ENCODE data around the gene RGS3.

RGS3 gene

DNA sequence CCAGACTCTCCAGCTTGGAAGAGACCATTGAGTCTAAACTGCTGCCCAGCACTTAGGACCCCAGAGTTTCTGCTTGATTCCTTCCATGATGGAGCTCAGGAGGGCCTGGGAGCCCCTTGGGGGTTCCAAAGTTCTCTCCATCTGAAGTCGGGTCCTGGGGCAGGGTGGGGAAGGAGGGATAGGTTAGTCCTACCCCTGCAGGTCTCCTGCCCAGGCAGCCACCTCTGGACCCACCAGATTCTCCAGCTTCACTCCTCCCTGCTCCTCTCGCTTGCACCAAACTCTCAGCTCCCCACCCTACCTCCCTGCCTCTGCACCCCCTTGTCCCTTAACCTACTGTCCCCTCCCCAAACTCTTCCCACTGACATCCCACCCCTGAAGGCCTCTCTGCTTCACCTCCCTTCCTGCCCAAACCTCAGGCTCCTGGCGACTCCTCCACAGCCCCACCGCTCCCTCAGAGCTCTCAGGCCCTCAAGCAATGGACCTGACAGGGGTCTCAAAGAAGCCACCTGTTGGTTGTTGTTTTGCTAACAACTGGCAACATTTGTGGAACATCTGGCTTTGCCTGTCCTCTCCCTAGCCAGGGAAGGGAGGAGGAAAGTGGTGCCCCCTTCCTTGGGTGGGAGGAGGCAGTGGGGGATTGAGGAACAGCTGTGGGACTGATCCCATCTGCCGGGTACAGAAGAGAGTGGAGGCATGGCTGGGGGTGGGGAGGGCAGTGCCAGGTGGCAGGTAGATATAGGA lies 137.5 kb downstream of the RGS3 start:
- DNase-seq (ENCODE audit: low spot score): no peak

GRCh38 chr9:113601656-113602055 lies 138.1 kb downstream of the RGS3 start:
- DNase-seq (ENCODE audit: low spot score): no peak

DNA sequence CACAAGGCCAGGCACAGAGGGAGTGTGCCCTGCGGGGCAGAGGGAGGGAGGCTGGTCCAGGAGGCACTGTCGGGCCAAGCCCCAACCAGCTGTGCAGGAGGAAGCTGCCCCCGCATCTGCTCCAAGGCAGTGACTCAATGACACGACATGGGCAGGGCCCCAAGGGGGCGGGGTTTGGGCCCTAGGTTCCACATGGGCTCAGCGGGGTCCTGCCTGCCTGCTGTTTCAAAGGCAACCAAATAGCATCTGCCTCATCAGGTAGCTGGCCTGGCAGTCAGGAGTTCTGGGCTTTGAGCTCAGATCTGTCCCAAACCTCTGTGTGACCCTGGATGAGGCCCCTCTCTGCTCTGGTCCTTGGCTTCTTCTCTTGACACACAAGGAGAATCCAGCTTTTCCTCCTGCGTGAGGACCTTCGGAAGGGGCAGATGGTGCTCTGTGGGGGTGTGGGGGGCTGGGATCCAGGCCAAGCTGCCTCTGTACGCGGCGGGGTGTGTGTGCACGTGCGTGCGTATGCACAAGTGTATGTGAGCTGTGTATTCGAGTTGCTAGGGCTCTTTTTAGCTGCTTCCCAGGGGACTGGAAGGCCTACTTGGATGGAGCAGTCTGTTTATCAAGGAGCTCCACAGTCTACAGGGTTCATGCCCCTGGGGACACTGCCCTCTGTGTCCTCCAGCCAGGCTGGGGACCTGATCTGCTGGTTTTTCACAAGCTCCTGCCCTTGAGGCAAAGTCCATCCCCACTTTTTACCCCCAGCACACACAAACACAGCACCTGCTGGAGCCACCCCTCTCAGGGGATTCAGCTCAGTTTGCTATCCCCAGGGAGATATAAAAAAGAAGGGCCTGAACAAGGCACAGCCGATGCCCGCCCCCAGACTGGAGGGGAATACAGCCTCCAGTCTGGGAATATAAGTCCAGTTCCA lies 138.9 kb downstream of the RGS3 start:
- DNase-seq (ENCODE audit: low spot score): peak; percentile 70

DNA sequence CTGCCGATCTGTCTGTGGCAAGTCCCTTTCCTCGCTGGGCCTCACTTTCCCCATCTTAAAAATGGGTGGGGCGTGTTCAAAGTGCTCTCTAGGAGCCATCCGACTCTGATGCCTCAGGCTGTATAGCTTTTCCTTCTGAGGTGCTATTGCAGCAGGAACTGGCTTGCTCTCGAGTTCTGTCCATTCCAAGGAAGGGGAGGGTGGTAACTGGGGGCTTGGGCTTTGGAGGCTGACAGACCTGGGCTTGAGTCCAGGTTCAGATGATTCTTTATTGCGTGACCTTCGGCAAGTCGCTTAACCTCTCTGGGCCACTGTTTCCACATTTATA lies 139.5 kb downstream of the RGS3 start:
- DNase-seq (ENCODE audit: low spot score): no peak

- DNase-seq (ENCODE audit: low spot score): no peak
Observed at GRCh38 chr9:113603773-113604172, 140.2 kb downstream of the RGS3 start.

GRCh38 chr9:113604393-113604792 lies 140.9 kb downstream of the RGS3 start:
- DNase-seq (ENCODE audit: low spot score): no peak

DNA sequence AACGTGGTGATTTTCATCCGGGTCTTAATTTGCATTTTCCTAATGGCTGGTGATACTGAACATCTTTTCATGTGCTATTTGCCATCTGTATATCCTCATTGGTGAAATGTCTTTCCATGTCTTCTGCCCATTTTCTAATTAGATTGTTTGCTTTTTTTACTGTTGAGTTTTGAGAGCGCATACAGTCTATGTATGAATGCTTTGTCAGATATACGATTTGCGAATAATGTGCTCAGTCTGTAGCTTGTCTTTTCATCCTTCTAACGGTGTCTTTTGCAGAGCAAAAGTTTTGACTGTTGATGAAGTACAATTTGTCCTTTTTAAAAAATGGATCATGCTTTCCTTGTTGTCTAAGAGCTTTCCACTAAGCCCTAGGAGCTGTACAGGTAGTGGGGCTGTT lies 143.0 kb downstream of the RGS3 start:
- DNase-seq (ENCODE audit: low spot score): no peak

- no peak for DNase-seq (ENCODE audit: low spot score)
Observed at GRCh38 chr9:113608082-113608685, 144.7 kb downstream of the RGS3 start.

GRCh38 chr9:113609562-113610318 lies 146.2 kb downstream of the RGS3 start:
- DNase-seq (ENCODE audit: low spot score): peak; percentile 88

- no peak for DNase-seq (ENCODE audit: low spot score)
Observed at GRCh38 chr9:113611461-113612215, 148.1 kb downstream of the RGS3 start.

DNA sequence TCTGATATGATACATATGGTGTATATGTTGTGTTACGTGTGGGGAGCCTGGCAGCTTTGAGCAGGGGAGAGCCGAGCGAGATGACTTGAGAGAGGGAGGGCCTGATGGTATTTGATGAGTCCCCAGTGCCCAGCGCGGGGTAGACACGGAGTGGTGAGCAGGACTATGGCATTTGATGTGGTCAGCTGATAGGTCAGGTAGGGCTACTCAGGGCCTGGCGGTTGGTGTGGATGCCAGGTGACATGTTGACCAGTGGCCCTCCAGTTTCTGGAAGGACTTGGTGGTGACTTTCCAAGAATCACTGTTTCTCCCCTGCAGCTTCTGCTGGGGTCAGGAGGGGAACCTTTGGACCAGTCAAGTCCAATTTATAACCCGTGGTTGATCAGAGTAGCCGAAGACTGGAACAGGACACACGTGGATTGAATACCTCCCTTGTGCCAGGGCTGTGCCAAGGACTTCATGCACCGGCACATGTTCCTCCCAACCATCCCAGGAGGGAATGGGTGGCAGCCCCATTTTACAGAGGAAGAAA lies 148.8 kb downstream of the RGS3 start:
- DNase-seq (ENCODE audit: low spot score): no peak

GRCh38 chr9:113612828-113613227 lies 149.3 kb downstream of the RGS3 start:
- no peak for DNase-seq (ENCODE audit: low spot score)

DNA sequence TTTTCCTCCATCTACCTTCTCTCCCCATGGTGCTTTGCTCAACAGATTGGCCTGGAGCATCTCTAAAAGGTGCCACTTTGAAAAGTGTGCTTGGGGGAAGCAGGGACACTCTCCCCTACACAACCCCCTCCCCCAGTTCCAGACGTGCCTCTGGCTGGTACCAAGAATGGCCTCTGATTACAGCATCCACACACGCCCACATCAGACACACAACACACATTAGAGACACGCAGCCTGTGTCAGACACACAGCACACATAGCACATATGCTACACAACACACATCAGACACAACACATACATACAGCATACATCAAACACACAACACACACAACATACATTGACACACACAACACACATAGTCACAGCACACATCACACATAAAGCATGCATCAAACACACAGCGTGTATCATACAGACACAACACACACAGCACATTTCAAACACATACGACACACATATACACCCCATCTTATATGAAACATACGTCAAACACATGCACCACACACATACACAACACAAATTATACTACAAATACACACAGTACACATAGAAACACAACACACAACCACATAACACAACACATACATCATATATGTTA lies 150.4 kb downstream of the RGS3 start:
- no peak for DNase-seq (ENCODE audit: low spot score)

- DNase-seq (ENCODE audit: low spot score): no peak
Observed at GRCh38 chr9:113614843-113615648, 151.5 kb downstream of the RGS3 start.

- no peak for DNase-seq (ENCODE audit: low spot score)
Observed at GRCh38 chr9:113616116-113616515, 152.6 kb downstream of the RGS3 start.

DNA sequence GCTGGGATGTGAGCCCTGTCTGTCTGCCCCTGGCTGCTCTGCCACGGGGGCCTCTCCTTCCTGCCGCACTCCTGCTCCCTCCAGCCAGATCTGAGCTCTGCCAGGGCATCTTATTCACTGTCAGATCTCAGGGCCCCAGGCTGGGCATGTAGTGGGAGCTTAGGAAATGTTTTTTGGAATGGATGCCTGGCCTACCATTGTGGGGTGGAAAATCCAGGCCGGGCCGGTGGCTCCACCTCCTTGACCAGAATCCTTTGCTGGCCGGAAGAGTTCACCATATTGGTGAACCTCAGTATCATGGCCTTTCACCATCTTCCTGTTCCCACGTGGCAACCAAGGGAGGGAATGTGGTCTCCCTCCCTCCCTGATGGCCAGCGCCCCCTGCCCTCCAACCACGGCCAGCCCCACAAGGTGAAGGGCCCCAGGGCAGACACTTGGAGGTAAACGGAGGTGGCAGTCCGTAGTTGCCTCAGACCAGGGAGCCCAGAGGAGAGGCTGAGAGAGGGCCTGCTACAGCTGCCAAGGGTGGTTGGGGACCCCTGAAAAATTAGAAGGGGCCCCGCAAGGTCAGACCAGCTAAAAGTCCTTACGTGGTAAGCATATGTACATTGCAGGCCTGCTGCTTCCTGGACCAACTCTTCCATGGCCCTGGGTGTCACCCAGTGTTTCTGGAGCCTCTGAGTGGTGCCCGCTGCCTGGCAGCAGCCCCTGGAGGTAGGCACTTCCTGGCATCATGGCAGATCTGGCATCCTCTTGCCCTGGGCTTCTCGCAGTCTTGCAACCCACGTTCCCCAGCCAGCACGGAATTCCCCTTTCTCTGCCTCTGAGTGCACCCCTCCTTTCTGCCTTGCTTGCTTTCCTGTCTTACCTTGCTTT lies 153.3 kb downstream of the RGS3 start:
- no peak for DNase-seq (ENCODE audit: low spot score)

DNA sequence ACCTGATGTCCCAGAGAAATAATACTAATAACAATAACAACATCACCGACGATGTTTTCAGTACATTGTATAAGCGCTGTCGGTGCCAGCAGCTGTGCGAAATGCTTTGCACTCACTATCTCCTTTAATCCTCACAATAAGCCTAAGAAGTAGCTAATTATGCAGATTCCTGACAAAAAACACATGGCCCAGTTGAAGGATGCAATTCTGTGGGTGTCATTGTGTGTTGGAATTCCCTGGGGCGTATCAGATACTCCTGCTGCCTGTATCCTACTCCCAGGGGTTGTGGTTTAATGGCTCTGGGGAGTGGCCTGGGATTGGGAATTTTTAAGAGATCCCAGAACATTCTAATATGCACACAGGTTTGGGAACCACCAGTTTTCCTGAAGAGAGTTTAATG lies 154.0 kb downstream of the RGS3 start:
- no peak for DNase-seq (ENCODE audit: low spot score)

- no peak for DNase-seq (ENCODE audit: low spot score)
Observed at GRCh38 chr9:113618836-113619490, 155.4 kb downstream of the RGS3 start.
